K562 (cell line): ENCODE results near the gene YTHDC1.

Experiments used
- CBX2 ChIP-seq: fragments of 200-600 bp; sonication (generic); IDR thresholded peaks from one replicate; pipeline ENCODE4 v1.6.1; 2012; ENCODE audit warnings: mild to moderate bottlenecking, low read length, inconsistent platforms; ENCODE audit not compliant: insufficient read depth, poor library complexity, severe bottlenecking
- EP300 ChIP-seq: IDR thresholded peaks from 2 replicates; pipeline ENCODE4 v1.6.1; 2012; ENCODE audit warnings: low read length, improper control_type of control experiment
- EZH2 ChIP-seq: IDR thresholded peaks from 2 replicates; pipeline ENCODE4 v1.6.1; 2012; ENCODE audit warnings: low read depth, mild to moderate bottlenecking, inconsistent platforms, low read length, borderline replicate concordance
- FOXJ2 ChIP-seq: fragments of 200-800 bp; sonication (Bioruptor generic); IDR thresholded peaks from 2 replicates; pipeline ENCODE4 v1.6.1; 2016; ENCODE audit warnings: missing genetic modification characterization, missing compliant biosample characterization
- PHF20 ChIP-seq: fragments of 450-650 bp; IDR thresholded peaks from 2 replicates; pipeline ENCODE4 v1.6.1; 2018; ENCODE audit not compliant: partially characterized antibody
- PHF8 ChIP-seq: fragments of 200-600 bp; sonication (generic); IDR thresholded peaks from 2 replicates; pipeline ENCODE4 v1.6.1; 2012; ENCODE audit warnings: mixed run types, mild to moderate bottlenecking, inconsistent platforms, low read length, moderate library complexity, borderline replicate concordance
- RFX1 ChIP-seq: fragments of 450-650 bp; IDR thresholded peaks from 2 replicates; pipeline ENCODE4 v1.6.1; 2016; ENCODE audit warnings: mild to moderate bottlenecking, moderate library complexity
- ZNF274 ChIP-seq: IDR thresholded peaks from 2 replicates; pipeline ENCODE4 v1.6.1; 2011; ENCODE audit warnings: low read depth, mild to moderate bottlenecking, low read length, moderate library complexity, borderline replicate concordance
- ZNF780A ChIP-seq: fragments of 250-450 bp; sonication (Bioruptor Pico); IDR thresholded peaks from 2 replicates; pipeline ENCODE4 v1.5.0; 2021; ENCODE audit warnings: mild to moderate bottlenecking
- ZZZ3 ChIP-seq: fragments of 450-650 bp; IDR thresholded peaks from 2 replicates; pipeline ENCODE4 v1.6.1; 2016; ENCODE audit warnings: antibody characterized with exemption, mild to moderate bottlenecking, moderate library complexity
- TF ChIP-seq, protein P1 (sequence below): sonication (generic); formaldehyde crosslinking; IDR thresholded peaks from 2 replicates; pipeline ENCODE4 v1.8.1; 2023; ENCODE audit warnings: mild to moderate bottlenecking, missing genetic modification reagents
- TF ChIP-seq, protein P2 (sequence below), 3 experiments: IDR thresholded peaks in 2 of 3; conservative IDR thresholded peaks in 1 of 3; 2 replicates each; pipeline ENCODE4 v1.5.1; 2011 to 2012; ENCODE audit warnings: low read length in 3 of 3, mild to moderate bottlenecking in 3 of 3, control low read depth in 2 of 3, improper control_type of control experiment in 1 of 3, inconsistent platforms in 1 of 3, low read depth in 1 of 3, mixed read lengths in 1 of 3, moderate library complexity in 1 of 3; ENCODE audit not compliant: insufficient read depth in 2 of 3
- TF ChIP-seq, protein P3 (sequence below): sonication (generic); formaldehyde crosslinking; IDR thresholded peaks from 2 replicates; pipeline ENCODE4 v1.9.0; 2022; ENCODE audit warnings: mild to moderate bottlenecking, missing genetic modification reagents
- TF ChIP-seq, protein P4 (sequence below): fragments of 250-450 bp; sonication (Bioruptor Pico); IDR thresholded peaks from 2 replicates; pipeline ENCODE4 v1.4.0; 2020; ENCODE audit warnings: mild to moderate bottlenecking, moderate library complexity

DNA sequence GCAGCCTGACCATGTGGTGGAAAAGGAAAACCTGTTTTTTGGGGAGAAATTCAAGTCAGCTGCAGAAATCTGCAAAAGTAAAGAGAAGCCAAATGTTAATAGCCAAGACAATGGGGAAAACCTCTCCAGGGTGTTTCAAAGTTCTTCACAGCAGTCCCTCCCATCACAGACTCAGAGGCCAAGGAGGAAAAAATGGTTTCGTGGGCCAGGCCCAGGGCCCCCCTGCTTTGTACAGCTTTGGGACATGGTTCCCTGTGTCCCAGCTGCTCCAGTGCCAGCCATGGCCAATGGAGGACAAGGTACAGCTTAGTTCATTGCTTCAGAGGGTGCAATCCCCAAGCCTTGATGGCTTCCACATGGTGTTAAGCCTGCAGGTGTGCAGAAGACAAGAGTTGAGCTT is 15.2 kb upstream of the YTHDC1 start:
- TF ChIP-seq, protein P1, sequence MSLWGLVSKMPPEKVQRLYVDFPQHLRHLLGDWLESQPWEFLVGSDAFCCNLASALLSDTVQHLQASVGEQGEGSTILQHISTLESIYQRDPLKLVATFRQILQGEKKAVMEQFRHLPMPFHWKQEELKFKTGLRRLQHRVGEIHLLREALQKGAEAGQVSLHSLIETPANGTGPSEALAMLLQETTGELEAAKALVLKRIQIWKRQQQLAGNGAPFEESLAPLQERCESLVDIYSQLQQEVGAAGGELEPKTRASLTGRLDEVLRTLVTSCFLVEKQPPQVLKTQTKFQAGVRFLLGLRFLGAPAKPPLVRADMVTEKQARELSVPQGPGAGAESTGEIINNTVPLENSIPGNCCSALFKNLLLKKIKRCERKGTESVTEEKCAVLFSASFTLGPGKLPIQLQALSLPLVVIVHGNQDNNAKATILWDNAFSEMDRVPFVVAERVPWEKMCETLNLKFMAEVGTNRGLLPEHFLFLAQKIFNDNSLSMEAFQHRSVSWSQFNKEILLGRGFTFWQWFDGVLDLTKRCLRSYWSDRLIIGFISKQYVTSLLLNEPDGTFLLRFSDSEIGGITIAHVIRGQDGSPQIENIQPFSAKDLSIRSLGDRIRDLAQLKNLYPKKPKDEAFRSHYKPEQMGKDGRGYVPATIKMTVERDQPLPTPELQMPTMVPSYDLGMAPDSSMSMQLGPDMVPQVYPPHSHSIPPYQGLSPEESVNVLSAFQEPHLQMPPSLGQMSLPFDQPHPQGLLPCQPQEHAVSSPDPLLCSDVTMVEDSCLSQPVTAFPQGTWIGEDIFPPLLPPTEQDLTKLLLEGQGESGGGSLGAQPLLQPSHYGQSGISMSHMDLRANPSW = no peak
- TF ChIP-seq RFX1 (no peak), ZNF274 (no peak), PHF20 (no peak), CBX2 (no peak), PHF8 (no peak), ZZZ3 (no peak), EZH2 (no peak), EP300 (no peak), ZNF780A (no peak), FOXJ2 (tag) (no peak)
- TF ChIP-seq, protein P2, sequence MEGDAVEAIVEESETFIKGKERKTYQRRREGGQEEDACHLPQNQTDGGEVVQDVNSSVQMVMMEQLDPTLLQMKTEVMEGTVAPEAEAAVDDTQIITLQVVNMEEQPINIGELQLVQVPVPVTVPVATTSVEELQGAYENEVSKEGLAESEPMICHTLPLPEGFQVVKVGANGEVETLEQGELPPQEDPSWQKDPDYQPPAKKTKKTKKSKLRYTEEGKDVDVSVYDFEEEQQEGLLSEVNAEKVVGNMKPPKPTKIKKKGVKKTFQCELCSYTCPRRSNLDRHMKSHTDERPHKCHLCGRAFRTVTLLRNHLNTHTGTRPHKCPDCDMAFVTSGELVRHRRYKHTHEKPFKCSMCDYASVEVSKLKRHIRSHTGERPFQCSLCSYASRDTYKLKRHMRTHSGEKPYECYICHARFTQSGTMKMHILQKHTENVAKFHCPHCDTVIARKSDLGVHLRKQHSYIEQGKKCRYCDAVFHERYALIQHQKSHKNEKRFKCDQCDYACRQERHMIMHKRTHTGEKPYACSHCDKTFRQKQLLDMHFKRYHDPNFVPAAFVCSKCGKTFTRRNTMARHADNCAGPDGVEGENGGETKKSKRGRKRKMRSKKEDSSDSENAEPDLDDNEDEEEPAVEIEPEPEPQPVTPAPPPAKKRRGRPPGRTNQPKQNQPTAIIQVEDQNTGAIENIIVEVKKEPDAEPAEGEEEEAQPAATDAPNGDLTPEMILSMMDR (IDR thresholded peaks at IDR 0.05 in 2 of 3, conservative IDR thresholded peaks at IDR 0.05 in 1 of 3; ENCODE audit: insufficient read depth in 2 of 3, low read depth in 1 of 3, low read length in 3 of 3) = no peak
- TF ChIP-seq, protein P3, sequence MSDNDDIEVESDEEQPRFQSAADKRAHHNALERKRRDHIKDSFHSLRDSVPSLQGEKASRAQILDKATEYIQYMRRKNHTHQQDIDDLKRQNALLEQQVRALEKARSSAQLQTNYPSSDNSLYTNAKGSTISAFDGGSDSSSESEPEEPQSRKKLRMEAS (CRISPR knock-in tag) = no peak
- TF ChIP-seq, protein P4, sequence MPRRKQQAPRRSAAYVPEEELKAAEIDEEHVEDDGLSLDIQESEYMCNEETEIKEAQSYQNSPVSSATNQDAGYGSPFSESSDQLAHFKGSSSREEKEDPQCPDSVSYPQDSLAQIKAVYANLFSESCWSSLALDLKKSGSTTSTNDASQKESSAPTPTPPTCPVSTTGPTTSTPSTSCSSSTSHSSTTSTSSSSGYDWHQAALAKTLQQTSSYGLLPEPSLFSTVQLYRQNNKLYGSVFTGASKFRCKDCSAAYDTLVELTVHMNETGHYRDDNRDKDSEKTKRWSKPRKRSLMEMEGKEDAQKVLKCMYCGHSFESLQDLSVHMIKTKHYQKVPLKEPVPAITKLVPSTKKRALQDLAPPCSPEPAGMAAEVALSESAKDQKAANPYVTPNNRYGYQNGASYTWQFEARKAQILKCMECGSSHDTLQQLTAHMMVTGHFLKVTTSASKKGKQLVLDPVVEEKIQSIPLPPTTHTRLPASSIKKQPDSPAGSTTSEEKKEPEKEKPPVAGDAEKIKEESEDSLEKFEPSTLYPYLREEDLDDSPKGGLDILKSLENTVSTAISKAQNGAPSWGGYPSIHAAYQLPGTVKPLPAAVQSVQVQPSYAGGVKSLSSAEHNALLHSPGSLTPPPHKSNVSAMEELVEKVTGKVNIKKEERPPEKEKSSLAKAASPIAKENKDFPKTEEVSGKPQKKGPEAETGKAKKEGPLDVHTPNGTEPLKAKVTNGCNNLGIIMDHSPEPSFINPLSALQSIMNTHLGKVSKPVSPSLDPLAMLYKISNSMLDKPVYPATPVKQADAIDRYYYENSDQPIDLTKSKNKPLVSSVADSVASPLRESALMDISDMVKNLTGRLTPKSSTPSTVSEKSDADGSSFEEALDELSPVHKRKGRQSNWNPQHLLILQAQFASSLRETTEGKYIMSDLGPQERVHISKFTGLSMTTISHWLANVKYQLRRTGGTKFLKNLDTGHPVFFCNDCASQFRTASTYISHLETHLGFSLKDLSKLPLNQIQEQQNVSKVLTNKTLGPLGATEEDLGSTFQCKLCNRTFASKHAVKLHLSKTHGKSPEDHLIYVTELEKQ (CRISPR knock-in tag) = no peak
